ENCODE data around the gene NPW.

DNA sequence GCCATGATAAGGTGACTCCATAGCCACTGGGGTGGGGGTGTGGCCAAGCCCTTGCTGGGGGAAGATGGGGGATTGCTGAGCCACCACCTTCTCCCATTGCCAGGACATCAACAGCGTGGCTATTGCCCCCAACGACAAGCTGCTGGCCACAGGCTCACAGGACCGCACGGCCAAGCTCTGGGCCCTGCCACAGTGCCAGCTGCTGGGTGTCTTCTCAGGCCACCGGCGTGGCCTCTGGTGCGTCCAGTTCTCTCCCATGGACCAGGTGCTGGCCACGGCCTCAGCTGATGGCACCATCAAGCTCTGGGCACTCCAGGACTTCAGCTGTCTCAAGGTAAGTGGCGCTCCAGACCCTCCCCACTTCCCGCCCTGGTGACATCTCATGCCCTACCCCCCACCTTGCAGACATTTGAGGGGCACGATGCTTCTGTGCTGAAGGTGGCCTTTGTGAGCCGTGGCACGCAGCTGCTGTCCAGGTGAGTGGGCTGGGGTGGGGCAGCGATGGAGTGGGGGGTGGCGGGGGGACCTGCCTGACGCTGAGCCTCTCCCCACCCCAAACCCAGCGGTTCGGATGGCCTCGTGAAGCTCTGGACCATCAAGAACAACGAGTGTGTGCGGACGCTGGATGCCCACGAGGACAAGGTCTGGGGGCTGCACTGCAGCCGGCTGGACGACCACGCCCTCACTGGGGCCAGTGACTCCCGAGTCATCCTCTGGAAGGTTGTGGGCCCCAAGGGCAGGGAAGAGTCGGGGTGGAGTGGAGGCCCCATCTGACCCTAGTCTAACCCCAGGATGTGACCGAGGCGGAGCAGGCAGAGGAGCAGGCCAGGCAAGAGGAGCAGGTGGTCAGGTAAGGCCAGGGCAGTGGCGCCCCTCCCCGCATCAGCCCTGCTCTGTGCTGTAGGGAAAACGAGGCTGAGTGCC lies 42.4 kb upstream of the NPW start:
- TF ChIP-seq POLR2A (IDR thresholded peaks at IDR 0.05; ENCODE audit: low read depth): no peak
- TF ChIP-seq, protein P1, sequence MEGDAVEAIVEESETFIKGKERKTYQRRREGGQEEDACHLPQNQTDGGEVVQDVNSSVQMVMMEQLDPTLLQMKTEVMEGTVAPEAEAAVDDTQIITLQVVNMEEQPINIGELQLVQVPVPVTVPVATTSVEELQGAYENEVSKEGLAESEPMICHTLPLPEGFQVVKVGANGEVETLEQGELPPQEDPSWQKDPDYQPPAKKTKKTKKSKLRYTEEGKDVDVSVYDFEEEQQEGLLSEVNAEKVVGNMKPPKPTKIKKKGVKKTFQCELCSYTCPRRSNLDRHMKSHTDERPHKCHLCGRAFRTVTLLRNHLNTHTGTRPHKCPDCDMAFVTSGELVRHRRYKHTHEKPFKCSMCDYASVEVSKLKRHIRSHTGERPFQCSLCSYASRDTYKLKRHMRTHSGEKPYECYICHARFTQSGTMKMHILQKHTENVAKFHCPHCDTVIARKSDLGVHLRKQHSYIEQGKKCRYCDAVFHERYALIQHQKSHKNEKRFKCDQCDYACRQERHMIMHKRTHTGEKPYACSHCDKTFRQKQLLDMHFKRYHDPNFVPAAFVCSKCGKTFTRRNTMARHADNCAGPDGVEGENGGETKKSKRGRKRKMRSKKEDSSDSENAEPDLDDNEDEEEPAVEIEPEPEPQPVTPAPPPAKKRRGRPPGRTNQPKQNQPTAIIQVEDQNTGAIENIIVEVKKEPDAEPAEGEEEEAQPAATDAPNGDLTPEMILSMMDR (IDR thresholded peaks at IDR 0.05): no peak
- no peak for TF ChIP-seq EP300 (IDR thresholded peaks at IDR 0.05)
- no peak for TF ChIP-seq POLR2AphosphoS5 (IDR thresholded peaks at IDR 0.05)

Data from esophagus muscularis mucosa (tissue), 4 donors.